Uterus (tissue), 2 donors: Measurements from ENCODE around the gene RNF175.

Experiments
- CTCF ChIP-seq, 4 experiments: fragments of 200-600 bp in 2 of 4; fragments of 450-650 bp in 2 of 4; sonication (generic) in 2 of 4; IDR thresholded peaks; one replicate each; pipeline ENCODE4 v1.5.1; 2016 to 2019; ENCODE audit warnings: antibody characterized with exemption in 4 of 4, mild to moderate bottlenecking in 2 of 4, moderate library complexity in 1 of 4
- POLR2A ChIP-seq, 2 donors: fragments of 450-650 bp; IDR thresholded peaks; one replicate each; pipeline ENCODE4 v1.6.1; 2016; ENCODE audit warnings: antibody characterized with exemption in 2 of 2, mild to moderate bottlenecking in 1 of 2, moderate library complexity in 1 of 2

GRCh38 chr4:153809307-153809706 lies 49.5 kb upstream of the RNF175 start:
- TF ChIP-seq CTCF (IDR thresholded peaks at IDR 0.05) (no peak), POLR2A (IDR thresholded peaks at IDR 0.05) (no peak)
